Uterus (tissue), 4 donors: Measurements from ENCODE around the gene WIPF3. TPM values are rescaled to one million over a fixed set of nuclear protein-coding genes. Genes with fewer than 3 reads are reported as not detected.

Source experiments
- DNase-seq, 2 donors: peaks; one replicate each; pipeline ENCODE4 v3.0.0-alpha.2; 2019 to 2020
- H3K27ac ChIP-seq, 2 donors: fragments of 200-600 bp; sonication (generic); 1 replicate in 1 of 2; 2 replicates in 1 of 2; pipeline ENCODE4 v1.5.1; 2016 to 2018
- H3K27me3 ChIP-seq, 2 donors: fragments of 200-600 bp; sonication (generic); one replicate each; pipeline ENCODE4 v1.5.1; 2018 to 2019; ENCODE audit warnings: control low read depth in 1 of 2
- H3K36me3 ChIP-seq, 2 donors: fragments of 200-600 bp; sonication (generic); one replicate each; pipeline ENCODE4 v1.5.1; 2019; ENCODE audit warnings: control low read depth in 1 of 2
- H3K4me1 ChIP-seq, 2 donors: fragments of 200-600 bp; sonication (generic); one replicate each; pipeline ENCODE4 v1.5.1; 2018 to 2019; ENCODE audit warnings: control low read depth in 1 of 2
- H3K4me3 ChIP-seq, 2 donors: fragments of 200-600 bp; sonication (generic); 1 replicate in 1 of 2; 2 replicates in 1 of 2; pipeline ENCODE4 v1.5.1; 2018 to 2019; ENCODE audit warnings: mild to moderate bottlenecking in 1 of 2
- H3K9me3 ChIP-seq, 2 donors: fragments of 200-600 bp; sonication (generic); one replicate each; pipeline ENCODE4 v1.5.1; 2019; ENCODE audit warnings: control low read depth in 1 of 2
- CTCF ChIP-seq, 4 experiments: fragments of 200-600 bp in 2 of 4; fragments of 450-650 bp in 2 of 4; sonication (generic) in 2 of 4; IDR thresholded peaks; one replicate each; pipeline ENCODE4 v1.5.1; 2016 to 2019; ENCODE audit warnings: antibody characterized with exemption in 4 of 4, mild to moderate bottlenecking in 2 of 4, moderate library complexity in 1 of 4
- POLR2A ChIP-seq, 2 donors: fragments of 450-650 bp; IDR thresholded peaks; one replicate each; pipeline ENCODE4 v1.6.1; 2016; ENCODE audit warnings: antibody characterized with exemption in 2 of 2, mild to moderate bottlenecking in 1 of 2, moderate library complexity in 1 of 2
- intact Hi-C: fragments of 100-400 bp; cut with DNase I; formaldehyde crosslinking; loops from one replicate; pipeline ENCODE4 v1.15.1; 2023; ENCODE audit warnings: low total_unique reads
- total RNA-seq, 4 donors: library from RNA; depleted of rRNA in 3 of 4; stranded (reverse); fragments of >200 nt in 3 of 4; gene quantifications; one replicate each; pipeline versions ENCODE4 v1.1.0 to v1.2.4, GENCODE V29; 2014 to 2023
- donor health status: DM: yes; HTN: yes; CAD: no.

WIPF3 gene
- total RNA-seq, 4 donors from 2014 or later: 0.35 to 5.4 (median 2.4) TPM

GRCh38 chr7:29844559-29844958, 38.3 kb downstream of the WIPF3 start:
- intact Hi-C loops: no loop called here
- no peak overlapping the region for H3K27ac ChIP-seq

DNA sequence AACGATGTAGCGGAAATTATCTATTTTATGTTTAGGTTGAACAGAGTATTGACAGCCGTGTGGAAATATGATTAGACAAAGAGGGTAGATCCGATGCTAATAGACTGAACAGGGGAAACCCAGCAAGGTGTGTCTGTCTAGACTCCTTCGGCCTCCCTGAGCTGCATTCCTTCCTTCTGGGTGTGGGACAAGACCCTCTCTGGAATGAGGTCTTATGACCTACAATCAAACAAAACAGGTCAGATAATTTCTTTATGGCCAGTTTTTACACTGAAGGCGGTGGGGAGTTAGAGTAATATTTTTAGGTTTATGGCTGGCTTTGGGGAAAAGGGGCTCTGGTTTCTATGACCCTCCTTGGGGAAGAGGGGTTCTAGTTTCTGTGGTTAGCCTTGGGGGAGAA, 41.2 kb downstream of the WIPF3 start:
- intact Hi-C loops: no loop called here
- no peak for DNase-seq
- Histone ChIP-seq H3K4me1 (no peaks in the 10 kb centered on the region), H3K27me3 (no peaks in the 10 kb centered on the region), H3K4me3 (no peak overlapping the region), H3K36me3 (no peaks in the 10 kb centered on the region), H3K27ac (no peak overlapping the region), H3K9me3 (no peaks in the 10 kb centered on the region)
- TF ChIP-seq POLR2A (IDR thresholded peaks at IDR 0.05): no peak
- TF ChIP-seq CTCF (IDR thresholded peaks at IDR 0.05): no peak

More at GRCh38 chr7:29844559-29844958, 38.3 kb downstream of the WIPF3 start:
- Histone ChIP-seq H3K9me3 (no peaks in the 10 kb centered on the region), H3K4me3 (no peak overlapping the region), H3K36me3 (no peaks in the 10 kb centered on the region), H3K4me1 (no peaks in the 10 kb centered on the region), H3K27me3 (no peaks in the 10 kb centered on the region)
- DNase-seq: no peak
- no peak for TF ChIP-seq CTCF (IDR thresholded peaks at IDR 0.05)

- TF ChIP-seq POLR2A (IDR thresholded peaks at IDR 0.05) (no peak), CTCF (IDR thresholded peaks at IDR 0.05) (no peak)
- intact Hi-C loops: no loop called here
- no peak for DNase-seq
These were observed 41.6 kb downstream of the WIPF3 start for GRCh38 chr7:29847916-29848315.

GRCh38 chr7:29848941-29849340, 42.6 kb downstream of the WIPF3 start:
- Histone ChIP-seq H3K27me3 (no peaks in the 10 kb centered on the region), H3K9me3 (no peaks in the 10 kb centered on the region), H3K4me3 (no peak overlapping the region), H3K27ac (no peak overlapping the region), H3K36me3 (no peaks in the 10 kb centered on the region), H3K4me1 (no peaks in the 10 kb centered on the region)
- TF ChIP-seq CTCF (IDR thresholded peaks at IDR 0.05) (no peak), POLR2A (IDR thresholded peaks at IDR 0.05) (no peak)
- no peak for DNase-seq
- intact Hi-C loops: no loop called here

More at GRCh38 chr7:29847916-29848315, 41.6 kb downstream of the WIPF3 start:
- Histone ChIP-seq H3K4me1 (no peaks in the 10 kb centered on the region), H3K4me3 (no peak overlapping the region), H3K27ac (no peak overlapping the region), H3K9me3 (no peaks in the 10 kb centered on the region), H3K27me3 (no peaks in the 10 kb centered on the region), H3K36me3 (no peaks in the 10 kb centered on the region)

GRCh38 chr7:29851487-29851886, 45.2 kb downstream of the WIPF3 start:
- Histone ChIP-seq H3K9me3 (no peaks in the 10 kb centered on the region), H3K36me3 (no peaks in the 10 kb centered on the region), H3K4me1 (no peaks in the 10 kb centered on the region), H3K27ac (no peak overlapping the region), H3K27me3 (no peaks in the 10 kb centered on the region), H3K4me3 (no peak overlapping the region)
- no peak for TF ChIP-seq CTCF (IDR thresholded peaks at IDR 0.05)
- TF ChIP-seq POLR2A (IDR thresholded peaks at IDR 0.05): no peak
- DNase-seq: no peak
- intact Hi-C loops: no loop called here
